ENCODE data around the gene RNF223.

GRCh38 chr1:1083416-1084371 is 9.6 kb upstream of the RNF223 start:
- TF ChIP-seq CTCF (optimal IDR thresholded peaks at IDR 0.05 in 1 of 3, IDR thresholded peaks at IDR 0.05 in 1 of 3, conservative IDR thresholded peaks at IDR 0.05 in 1 of 3; ENCODE audit: extremely low read depth in 1 of 3, insufficient read depth in 2 of 3, low read length in 3 of 3), result no peak
- TF ChIP-seq EZH2 (IDR thresholded peaks at IDR 0.05; ENCODE audit: low read length), result no peak
